SH-SY5Y (cell line): ENCODE results near the gene SLC6A13.

Experiments
- GATA2 ChIP-seq: IDR thresholded peaks from 2 replicates; pipeline ENCODE4 v1.6.1; 2011; ENCODE audit warnings: mild to moderate bottlenecking, low read depth, low read length
- GATA3 ChIP-seq: IDR thresholded peaks from 2 replicates; pipeline ENCODE4 v1.6.1; 2011; ENCODE audit warnings: low read depth, mild to moderate bottlenecking, low read length, moderate library complexity

DNA sequence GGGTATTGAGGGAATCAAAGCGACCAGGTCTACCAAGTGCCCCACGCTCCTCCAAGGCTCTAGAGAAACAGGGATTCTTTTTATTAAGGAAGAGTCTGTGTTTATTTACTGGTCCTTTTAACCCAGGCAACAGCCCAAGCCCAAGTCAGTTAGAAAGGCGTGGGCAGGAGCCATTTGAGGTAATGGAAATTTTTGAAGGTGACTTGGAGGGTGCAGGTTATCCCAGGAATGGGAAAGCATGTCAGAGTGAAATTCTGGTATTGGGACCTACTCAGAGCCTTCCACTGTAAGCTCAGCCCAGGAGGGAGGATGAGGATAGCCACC, 51.5 kb downstream of the SLC6A13 start:
- TF ChIP-seq GATA2, result no peak
- no peak for TF ChIP-seq GATA3
